PC-3 (cell line): ENCODE measurements around the gene NYAP2. TPM values are rescaled to one million over a fixed set of nuclear protein-coding genes. Genes with fewer than 3 reads are reported as not detected.

ENCODE experiments used
- ATAC-seq: fragments of 200-7000 bp; cut with Tn5 transposase; 2 replicates; pipeline ENCODE4 v1.9.1; 2020; ENCODE audit warnings: mild to moderate bottlenecking, moderate library complexity
- BruUV-seq: library from RNA; stranded (reverse); fragments of 400-500 nt; replicated peaks from 2 replicates; lab custom pipeline; 2021; lab: Mats Ljungman, UMichigan
- CTCF ChIA-PET: fragments of 300-600 bp; sonication (Branson Sonifier 250); formaldehyde crosslinking; loops from one replicate; lab custom pipeline; 2022; ENCODE audit warnings: antibody characterized with exemption; lab: Charles Lee
- POLR2A ChIA-PET: fragments of 300-600 bp; sonication (Branson Sonifier 250); formaldehyde crosslinking; loops from one replicate; lab custom pipeline; 2022; ENCODE audit warnings: antibody characterized with exemption; ENCODE audit not compliant: unreplicated experiment; lab: Charles Lee
- DNase-seq: peaks from one replicate; pipeline ENCODE4 v3.0.0-alpha.2; 2015
- H2AFZ ChIP-seq: fragments of 300-600 bp; sonication (generic); 2 replicates; pipeline ENCODE4 v1.6.0; 2016; ENCODE audit warnings: antibody characterized with exemption, low read length
- H3F3A ChIP-seq: fragments of 300-600 bp; sonication (generic); one replicate; pipeline ENCODE4 v1.6.0; 2017; ENCODE audit warnings: antibody characterized with exemption, low read length, control low read depth, mild to moderate bottlenecking; ENCODE audit not compliant: unreplicated experiment
- H3K27ac ChIP-seq: fragments of 300-600 bp; sonication (generic); 2 replicates; pipeline ENCODE4 v1.5.1; 2016; ENCODE audit warnings: mild to moderate bottlenecking, low read length
- H3K27me3 ChIP-seq: fragments of 300-600 bp; sonication (generic); 2 replicates; pipeline ENCODE4 v1.6.1; 2016; ENCODE audit warnings: low read length, mixed read lengths
- H3K36me3 ChIP-seq: fragments of 300-600 bp; sonication (generic); 2 replicates; pipeline ENCODE4 v1.6.1; 2016; ENCODE audit warnings: low read depth, mixed run types, low read length, mixed read lengths
- H3K4me1 ChIP-seq: fragments of 300-600 bp; sonication (generic); 2 replicates; pipeline ENCODE4 v1.5.1; 2016; ENCODE audit warnings: low read length; ENCODE audit not compliant: insufficient read depth
- H3K4me2 ChIP-seq: fragments of 300-600 bp; sonication (generic); 2 replicates; pipeline ENCODE4 v1.6.0; 2016; ENCODE audit warnings: low read length
- H3K4me3 ChIP-seq: fragments of 300-600 bp; sonication (generic); 2 replicates; pipeline ENCODE4 v1.5.1; 2016; ENCODE audit warnings: mild to moderate bottlenecking, low read length, mixed read lengths
- H3K79me2 ChIP-seq: fragments of 300-600 bp; sonication (generic); 2 replicates; pipeline ENCODE4 v1.6.1; 2017; ENCODE audit warnings: low read length, mixed read lengths
- H3K9ac ChIP-seq: fragments of 300-600 bp; sonication (generic); 2 replicates; pipeline ENCODE4 v1.6.0; 2016; ENCODE audit warnings: mild to moderate bottlenecking, low read length
- H3K9me2 ChIP-seq: fragments of 300-600 bp; sonication (generic); replicated peaks from 2 replicates; pipeline ENCODE4 v1.6.1; 2016; ENCODE audit warnings: mixed run types, low read length, mixed read lengths
- H3K9me3 ChIP-seq: fragments of 300-600 bp; sonication (generic); 2 replicates; pipeline ENCODE4 v1.6.1; 2016; ENCODE audit warnings: low read length, mixed read lengths
- H4K20me1 ChIP-seq: fragments of 300-600 bp; sonication (generic); 2 replicates; pipeline ENCODE4 v1.6.1; 2016; ENCODE audit warnings: low read length, mixed read lengths
- CTCF ChIP-seq: fragments of 300-600 bp; sonication (generic); conservative IDR thresholded peaks from 2 replicates; pipeline ENCODE4 v1.5.1; 2017; ENCODE audit warnings: antibody characterized with exemption, low read depth, mild to moderate bottlenecking, low read length
- EZH2 ChIP-seq: fragments of 300-600 bp; sonication (generic); IDR thresholded peaks from one replicate; pipeline ENCODE4 v1.6.1; 2017; ENCODE audit warnings: antibody characterized with exemption, mild to moderate bottlenecking, low read length; ENCODE audit not compliant: unreplicated experiment
- EZH2phosphoT487 ChIP-seq: fragments of 300-600 bp; sonication (generic); IDR thresholded peaks from 2 replicates; pipeline ENCODE4 v1.6.1; 2018; ENCODE audit warnings: mild to moderate bottlenecking, antibody characterized with exemption, low read length, borderline replicate concordance
- intact Hi-C: fragments of 100-400 bp; cut with micrococcal nuclease; formaldehyde crosslinking; loops from 2 replicates; pipeline ENCODE4 v1.9.0; 2023
- total RNA-seq: library from RNA; depleted of rRNA; stranded (reverse); fragments of >200 nt; gene quantifications from 2 replicates; pipeline ENCODE4 v1.2.3, GENCODE V29; 2014

Gene NYAP2
- total RNA-seq, 1 experiment from 2014 or later = not detected

- Histone ChIP-seq H3K27ac (no peak overlapping the region), H3K9me2 (no peaks in the 10 kb centered on the region), H3K9ac (no peak overlapping the region), H3K27me3 (peaks cover 26% of the 10 kb centered on the region; the same call in 1 of the 2 replicates), H3K4me2 (no peak overlapping the region), H3K4me1 (no peaks in the 10 kb centered on the region), H3K9me3 (no peaks in the 10 kb centered on the region), H3K4me3 (no peak overlapping the region), H3K36me3 (no peaks in the 10 kb centered on the region), H4K20me1 (no peaks in the 10 kb centered on the region), H3F3A (no peaks in the 10 kb centered on the region), H3K79me2 (no peaks in the 10 kb centered on the region), H2AFZ (no peak overlapping the region)
- ChIA-PET CTCF (no interaction called here), POLR2A (no interaction called here)
- DNase-seq (no peak), ATAC-seq (no peak)
- no TSS peak for BruUV-seq
- intact Hi-C loops = no loop called here
- no peak for TF ChIP-seq CTCF
- TF ChIP-seq EZH2phosphoT487 = no peak
- no peak for TF ChIP-seq EZH2
Measured at GRCh38 chr2:225425284-225425683, 25.8 kb downstream of the NYAP2 start.

- DNase-seq (no peak), ATAC-seq (no peak)
- Histone ChIP-seq H3K9me3 (no peaks in the 10 kb centered on the region), H3K9ac (no peak overlapping the region), H3K27me3 (peaks cover 15% of the 10 kb centered on the region; the same call in 1 of the 2 replicates), H3K9me2 (no peaks in the 10 kb centered on the region), H3K4me3 (no peak overlapping the region), H4K20me1 (no peaks in the 10 kb centered on the region), H3K4me2 (no peak overlapping the region), H3F3A (no peaks in the 10 kb centered on the region), H3K27ac (no peak overlapping the region), H2AFZ (no peak overlapping the region), H3K79me2 (no peaks in the 10 kb centered on the region), H3K4me1 (no peaks in the 10 kb centered on the region), H3K36me3 (no peaks in the 10 kb centered on the region)
- no TSS peak for BruUV-seq
- TF ChIP-seq EZH2phosphoT487 (no peak), CTCF (no peak), EZH2 (no peak)
- POLR2A ChIA-PET = interaction anchor here (0.6 kb wide), 1 partner anchor 48 kb away, joined by 3 read pairs; no protein-coding TSS in a partner anchor
- CTCF ChIA-PET = no interaction called here
- intact Hi-C loops = no loop called here
Measured at GRCh38 chr2:225428360-225428759, 28.9 kb downstream of the NYAP2 start.

GRCh38 chr2:225429717-225430116, 30.2 kb downstream of the NYAP2 start:
- POLR2A ChIA-PET = no interaction called here
- ATAC-seq = no peak
- CTCF ChIA-PET = no interaction called here
- Histone ChIP-seq H3K27ac (no peak overlapping the region), H2AFZ (no peak overlapping the region), H3F3A (no peaks in the 10 kb centered on the region), H3K9ac (no peak overlapping the region), H3K4me3 (no peak overlapping the region), H3K4me1 (no peaks in the 10 kb centered on the region), H3K4me2 (no peak overlapping the region), H4K20me1 (no peaks in the 10 kb centered on the region), H3K79me2 (no peaks in the 10 kb centered on the region), H3K27me3 (peaks cover 13% of the 10 kb centered on the region; the same call in 1 of the 2 replicates), H3K9me3 (no peaks in the 10 kb centered on the region), H3K36me3 (no peaks in the 10 kb centered on the region), H3K9me2 (no peaks in the 10 kb centered on the region)
- TF ChIP-seq EZH2phosphoT487 (no peak), CTCF (no peak), EZH2 (no peak)
- intact Hi-C loops = no loop called here
- DNase-seq = no peak
- BruUV-seq = no TSS peak
